GM23338 (cell line): ENCODE measurements around the gene HEMK1. TPM values are rescaled to one million over a fixed set of nuclear protein-coding genes. Genes with fewer than 3 reads are reported as not detected.

Experiments
- ATAC-seq: fragments of 200-7000 bp; cut with Tn5 transposase; 3 replicates; pipeline ENCODE4 v1.9.1; 2020
- DNase-seq: peaks from one replicate; pipeline ENCODE4 v3.0.0-alpha.2; 2015; ENCODE audit warnings: low spot score
- H2AFZ ChIP-seq: fragments of 200-600 bp; sonication (generic); 2 replicates; pipeline ENCODE4 v1.8.0; 2016; ENCODE audit warnings: antibody characterized with exemption, mild to moderate bottlenecking, moderate library complexity
- H3F3A ChIP-seq: fragments of 200-600 bp; sonication (generic); replicated peaks from 2 replicates; pipeline ENCODE4 v1.8.0; 2017; ENCODE audit warnings: antibody characterized with exemption, mixed run types, low read depth
- H3K27ac ChIP-seq: fragments of 200-600 bp; sonication (generic); 2 replicates; pipeline ENCODE4 v1.6.1; 2016; ENCODE audit warnings: low read depth
- H3K27me3 ChIP-seq: fragments of 200-600 bp; sonication (generic); 2 replicates; pipeline ENCODE4 v1.8.0; 2016; ENCODE audit warnings: mild to moderate bottlenecking, mixed run types, moderate library complexity; ENCODE audit not compliant: insufficient read depth
- H3K36me3 ChIP-seq: fragments of 200-600 bp; sonication (generic); 2 replicates; pipeline ENCODE4 v1.8.0; 2016; ENCODE audit warnings: mild to moderate bottlenecking; ENCODE audit not compliant: insufficient read depth
- H3K4me1 ChIP-seq: fragments of 200-600 bp; sonication (generic); 2 replicates; pipeline ENCODE4 v1.8.0; 2016; ENCODE audit warnings: mild to moderate bottlenecking, moderate library complexity; ENCODE audit not compliant: insufficient read depth
- H3K4me2 ChIP-seq: fragments of 200-600 bp; sonication (generic); 2 replicates; pipeline ENCODE4 v1.7.1; 2017; ENCODE audit warnings: mixed run types
- H3K4me3 ChIP-seq: fragments of 200-600 bp; sonication (generic); 2 replicates; pipeline ENCODE4 v1.6.1; 2016; ENCODE audit warnings: mixed run types
- H3K79me2 ChIP-seq: fragments of 200-600 bp; sonication (generic); replicated peaks from 2 replicates; pipeline ENCODE4 v1.8.0; 2017; ENCODE audit warnings: mild to moderate bottlenecking; ENCODE audit not compliant: insufficient read depth
- H3K9me2 ChIP-seq: fragments of 200-600 bp; sonication (generic); 2 replicates; pipeline ENCODE4 v1.8.0; 2017; ENCODE audit not compliant: insufficient read depth
- H4K20me1 ChIP-seq: fragments of 200-600 bp; sonication (generic); replicated peaks from 2 replicates; pipeline ENCODE4 v1.8.0; 2017; ENCODE audit warnings: mild to moderate bottlenecking; ENCODE audit not compliant: insufficient read depth
- H3K27ac Mint-ChIP-seq: 2 replicates; pipeline ENCODE4 v1.8.0; 2020; ENCODE audit warnings: inconsistent platforms, mild to moderate bottlenecking, moderate library complexity, mixed read lengths
- H3K27me3 Mint-ChIP-seq: 3 replicates; pipeline ENCODE4 v1.8.0; 2022; ENCODE audit warnings: low read depth, mild to moderate bottlenecking, moderate library complexity, mixed read lengths, inconsistent platforms; ENCODE audit not compliant: insufficient read depth, poor library complexity
- H3K36me3 Mint-ChIP-seq: 3 replicates; pipeline ENCODE4 v1.8.0; 2021; ENCODE audit warnings: low read depth, mild to moderate bottlenecking, inconsistent platforms, moderate library complexity, mixed read lengths
- H3K4me1 Mint-ChIP-seq: 3 replicates; pipeline ENCODE4 v1.8.0; 2020; ENCODE audit warnings: mild to moderate bottlenecking, inconsistent platforms, mixed read lengths
- H3K4me3 Mint-ChIP-seq: 3 replicates; pipeline ENCODE4 v1.8.0; 2021; ENCODE audit warnings: moderate library complexity, mild to moderate bottlenecking, inconsistent platforms, mixed read lengths
- H3K9me3 Mint-ChIP-seq: 3 replicates; pipeline ENCODE4 v1.8.0; 2020; ENCODE audit warnings: moderate library complexity, mild to moderate bottlenecking, inconsistent platforms, mixed read lengths
- CREB1 ChIP-seq: fragments of 250-450 bp; sonication (Bioruptor Pico); IDR thresholded peaks from 2 replicates; pipeline ENCODE4 v1.5.0; 2020; ENCODE audit warnings: low read depth, mild to moderate bottlenecking, moderate library complexity
- CTCF ChIP-seq, 2 experiments: fragments of 200-600 bp in 1 of 2; sonication (generic) in 1 of 2; conservative IDR thresholded peaks; 2 replicates each; pipeline versions ENCODE4 v1.5.1 to v1.6.1; 2016 to 2017; ENCODE audit warnings: antibody characterized with exemption in 2 of 2, low read depth in 2 of 2, mild to moderate bottlenecking in 2 of 2, moderate library complexity in 1 of 2
- NANOG ChIP-seq: IDR thresholded peaks from 2 replicates; pipeline ENCODE4 v1.6.1; 2016; ENCODE audit warnings: antibody characterized with exemption, borderline replicate concordance
- POLR2AphosphoS5 ChIP-seq: IDR thresholded peaks from 2 replicates; pipeline ENCODE4 v1.6.1; 2016; ENCODE audit warnings: antibody characterized with exemption, low read depth
- REST ChIP-seq: IDR thresholded peaks from one replicate; pipeline ENCODE4 v1.6.1; 2018; ENCODE audit warnings: antibody characterized with exemption; ENCODE audit not compliant: unreplicated experiment
- STAT1 ChIP-seq: IDR thresholded peaks from one replicate; pipeline ENCODE4 v1.6.1; 2016; ENCODE audit warnings: antibody characterized with exemption; ENCODE audit not compliant: unreplicated experiment
- polyA plus RNA-seq: library from polyadenylated mRNA; unstranded; fragments of >200 nt; fragmentation: Nextera tagmentation; extraction: Ambion mirVana; gene quantifications from 2 replicates; pipeline ENCODE4 v1.2.1, GENCODE V29; 2016
- total RNA-seq: library from RNA; depleted of rRNA; stranded (reverse); fragments of >200 nt; shearing (Covaris generic); gene quantifications from 2 replicates; pipeline ENCODE4 v1.2.3, GENCODE V29; 2014

HEMK1 gene
- total and polyA plus RNA-seq, 2 experiments from 2014 or later, result 5.6 to 10.1 TPM

GRCh38 chr3:50525987-50526386, 43.3 kb upstream of the HEMK1 start:
- Mint-ChIP-seq H3K36me3 (no peaks in the 10 kb centered on the region), H3K27me3 (peaks cover 30% of the 10 kb centered on the region), H3K9me3 (no peaks in the 10 kb centered on the region), H3K27ac (peak overlapping the region; percentile 54; the same call in 1 of the 2 replicates), H3K4me1 (peaks cover 53% of the 10 kb centered on the region), H3K4me3 (no peak overlapping the region; the same call in 2 of the 3 replicates)
- ATAC-seq (peak; percentile 84), DNase-seq (peak; percentile 92)
- no peaks in the 10 kb centered on the region for H3K79me2 ChIP-seq
- H3F3A ChIP-seq, result no peaks in the 10 kb centered on the region
- H3K9me2 ChIP-seq, result no peaks in the 10 kb centered on the region
- H3K27me3 ChIP-seq, result peaks cover 14% of the 10 kb centered on the region
- no peaks in the 10 kb centered on the region for H4K20me1 ChIP-seq
- no peak overlapping the region for H3K4me3 ChIP-seq
- H2AFZ ChIP-seq, result no peak overlapping the region
- H3K27ac ChIP-seq, result no peak overlapping the region
- H3K4me2 ChIP-seq, result no peak overlapping the region
- peaks cover 34% of the 10 kb centered on the region for H3K4me1 ChIP-seq
- H3K36me3 ChIP-seq, result no peaks in the 10 kb centered on the region; the same call in 1 of the 2 replicates
- TF ChIP-seq REST, result peak; percentile 96
- TF ChIP-seq CREB1 (CRISPR knock-in tag), result peak; percentile 49
- TF ChIP-seq POLR2AphosphoS5, result no peak
- no peak for TF ChIP-seq NANOG

- Histone ChIP-seq H3K27me3 (peaks cover 22% of the 10 kb centered on the region), H3K9me2 (no peaks in the 10 kb centered on the region), H3K79me2 (no peaks in the 10 kb centered on the region), H4K20me1 (no peaks in the 10 kb centered on the region), H3K4me2 (peak overlapping the region; percentile 84), H3K36me3 (no peaks in the 10 kb centered on the region; the same call in 1 of the 2 replicates), H3K4me1 (peaks cover 25% of the 10 kb centered on the region), H3F3A (no peaks in the 10 kb centered on the region), H3K4me3 (peak overlapping the region; percentile 54), H2AFZ (peak overlapping the region; percentile 98), H3K27ac (no peak overlapping the region)
- Mint-ChIP-seq H3K4me3 (peak overlapping the region; percentile 65), H3K27ac (no peak overlapping the region), H3K4me1 (peaks cover 38% of the 10 kb centered on the region), H3K27me3 (peaks cover 38% of the 10 kb centered on the region), H3K36me3 (no peaks in the 10 kb centered on the region; the same call in 2 of the 3 replicates), H3K9me3 (peaks cover 3% of the 10 kb centered on the region; the same call in 2 of the 3 replicates)
- peak; percentile 44 for ATAC-seq
- DNase-seq, result peak; percentile 62
- no peak for TF ChIP-seq CTCF (conservative IDR thresholded peaks at IDR 0.05; ENCODE audit: low read depth in 2 of 2)
- TF ChIP-seq NANOG, result no peak
- TF ChIP-seq STAT1, result no peak
Observed at GRCh38 chr3:50530001-50530970, 39.0 kb upstream of the HEMK1 start.
